ENCODE data around the gene FEN1. TPM values are rescaled to one million over a fixed set of nuclear protein-coding genes. Genes with fewer than 3 reads are reported as not detected.

The FEN1 gene
- total RNA-seq, 4 donors from 2014 or later = 7.1 to 14.2 (median 8.1) TPM

DNA sequence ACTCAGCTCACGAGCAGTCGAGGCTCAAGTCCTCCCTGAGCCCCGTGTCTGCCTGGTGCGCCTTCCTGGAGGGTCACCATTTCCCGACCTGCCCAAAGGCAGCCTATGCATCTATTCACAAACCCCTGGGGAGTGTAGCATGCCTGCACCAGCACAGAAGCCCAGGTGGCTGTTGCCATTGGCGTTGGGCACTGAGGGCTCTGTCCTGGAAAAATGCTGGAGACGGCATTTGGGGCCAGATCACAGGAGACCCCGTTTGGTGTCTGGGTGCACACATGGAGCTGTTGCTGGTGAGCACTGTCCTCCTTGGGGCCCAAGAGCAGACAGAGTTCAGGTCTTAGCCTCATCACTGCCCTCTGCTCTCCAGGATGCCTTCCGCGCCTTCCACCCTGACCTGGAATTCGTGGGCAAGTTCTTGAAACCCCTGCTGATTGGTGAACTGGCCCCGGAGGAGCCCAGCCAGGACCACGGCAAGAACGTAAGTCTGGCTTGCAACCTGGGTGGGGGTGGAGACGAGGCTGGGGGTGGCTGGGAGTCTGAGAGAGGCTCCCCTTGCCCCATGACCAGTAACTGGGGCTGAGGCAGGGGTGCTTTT, 44.8 kb downstream of the FEN1 start:
- Histone ChIP-seq H3K4me3 (no peak overlapping the region), H3K27me3 (no peaks in the 10 kb centered on the region), H3K4me1 (peaks cover 0 to 33% (median 8%) of the 10 kb centered on the region in 3 donors), H3K9me3 (no peaks in the 10 kb centered on the region), H3K27ac (no peak overlapping the region), H3K36me3 (peaks cover 0 to 51% of the 10 kb centered on the region in 2 donors)
- TF ChIP-seq EP300 (IDR thresholded peaks at IDR 0.05) = no peak
- TF ChIP-seq POLR2AphosphoS5 (IDR thresholded peaks at IDR 0.05) = no peak
- TF ChIP-seq POLR2A (IDR thresholded peaks at IDR 0.05) = no peak
- no peak for TF ChIP-seq CTCF (IDR thresholded peaks at IDR 0.05)
- no peak for ATAC-seq
- WGBS, 2 donors (ENCODE audit: low coverage in 1 of 2) = 80 to 92% methylated on average over 1 to 2 of the region's 15 CpGs

DNA sequence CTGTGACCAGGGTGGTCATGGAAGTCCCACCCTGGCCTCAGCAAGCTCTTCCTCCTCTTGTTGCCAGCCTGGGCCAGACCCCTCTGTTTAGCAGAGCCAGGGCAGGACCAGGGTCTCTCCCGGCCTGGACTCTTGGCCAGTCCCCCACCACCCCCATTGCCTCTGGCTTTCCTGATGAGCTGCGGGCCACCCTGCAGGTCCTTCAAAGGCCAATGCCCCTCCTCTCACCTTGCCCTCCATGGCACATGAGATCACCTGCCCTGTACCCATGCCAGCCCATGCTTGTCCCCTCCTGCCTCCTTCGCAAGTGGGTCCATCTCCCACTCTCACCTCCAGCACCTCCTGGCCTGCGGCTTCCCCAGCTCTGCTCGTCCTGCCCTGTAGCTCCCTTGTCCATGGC, 45.8 kb downstream of the FEN1 start:
- H3K27me3 ChIP-seq = no peaks in the 10 kb centered on the region
- 85 to 90% methylated on average over 3 to 4 of the region's 5 CpGs for whole genome bisulfite sequencing, 2 donors (ENCODE audit: low coverage in 1 of 2)
- H3K9me3 ChIP-seq = no peaks in the 10 kb centered on the region
- ATAC-seq = no peak
- no peak overlapping the region for H3K4me3 ChIP-seq
- TF ChIP-seq EP300 (IDR thresholded peaks at IDR 0.05) (no peak), POLR2AphosphoS5 (IDR thresholded peaks at IDR 0.05) (no peak), CTCF (IDR thresholded peaks at IDR 0.05) (no peak), POLR2A (IDR thresholded peaks at IDR 0.05) (no peak)
- H3K27ac ChIP-seq = no peak overlapping the region
- peaks cover 0 to 59% of the 10 kb centered on the region in 2 donors for H3K36me3 ChIP-seq
- H3K4me1 ChIP-seq = peaks cover 0 to 27% (median 8%) of the 10 kb centered on the region in 3 donors

DNA sequence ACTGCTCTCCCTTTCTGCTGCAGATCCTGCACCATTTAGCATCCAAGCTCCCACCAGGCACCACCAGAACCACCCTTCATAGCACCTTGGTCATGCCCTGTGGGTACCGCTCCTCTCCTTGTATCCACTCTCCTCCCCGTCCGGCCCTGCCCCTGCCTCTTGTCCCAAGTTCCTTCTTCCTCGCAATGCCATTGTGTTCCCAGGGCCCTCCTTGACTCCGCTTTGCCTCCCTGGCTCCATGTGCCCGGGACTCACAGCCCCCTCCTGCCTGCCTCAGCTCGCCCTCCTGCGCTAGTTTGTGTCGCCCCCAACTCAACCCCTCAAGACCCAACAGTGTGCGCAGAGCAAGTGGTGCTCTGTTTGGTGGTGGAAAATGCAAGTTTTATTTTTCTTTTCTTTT, 46.2 kb downstream of the FEN1 start:
- TF ChIP-seq CTCF (IDR thresholded peaks at IDR 0.05) (no peak), POLR2A (IDR thresholded peaks at IDR 0.05) (no peak), POLR2AphosphoS5 (IDR thresholded peaks at IDR 0.05) (no peak), EP300 (IDR thresholded peaks at IDR 0.05) (no peak)
- Histone ChIP-seq H3K4me1 (peaks cover 0 to 23% (median 8%) of the 10 kb centered on the region in 3 donors), H3K36me3 (peaks cover 0 to 64% of the 10 kb centered on the region in 2 donors), H3K9me3 (no peaks in the 10 kb centered on the region), H3K27ac (no peak overlapping the region), H3K4me3 (no peak overlapping the region), H3K27me3 (no peaks in the 10 kb centered on the region)
- no peak for ATAC-seq
- WGBS, 2 donors (ENCODE audit: low coverage in 1 of 2) = 83 to 87% methylated on average over 4 to 10 of the region's 10 CpGs

- H3K27me3 ChIP-seq = no peaks in the 10 kb centered on the region
- H3K4me1 ChIP-seq = peaks cover 0 to 15% (median 4%) of the 10 kb centered on the region in 3 donors
- TF ChIP-seq POLR2A (IDR thresholded peaks at IDR 0.05) (no peak), EP300 (IDR thresholded peaks at IDR 0.05) (no peak), CTCF (IDR thresholded peaks at IDR 0.05) (no peak), POLR2AphosphoS5 (IDR thresholded peaks at IDR 0.05) (no peak)
- H3K4me3 ChIP-seq = no peak overlapping the region
- 83 to 100% methylated on average over 2 of the region's 2 CpGs for WGBS, 2 donors (ENCODE audit: low coverage in 1 of 2)
- no peak for ATAC-seq
- peaks cover 0 to 72% of the 10 kb centered on the region in 2 donors for H3K36me3 ChIP-seq
- no peak overlapping the region for H3K27ac ChIP-seq
- H3K9me3 ChIP-seq = no peaks in the 10 kb centered on the region
Observed at GRCh38 chr11:61839742-61840141, 47.0 kb downstream of the FEN1 start.

DNA sequence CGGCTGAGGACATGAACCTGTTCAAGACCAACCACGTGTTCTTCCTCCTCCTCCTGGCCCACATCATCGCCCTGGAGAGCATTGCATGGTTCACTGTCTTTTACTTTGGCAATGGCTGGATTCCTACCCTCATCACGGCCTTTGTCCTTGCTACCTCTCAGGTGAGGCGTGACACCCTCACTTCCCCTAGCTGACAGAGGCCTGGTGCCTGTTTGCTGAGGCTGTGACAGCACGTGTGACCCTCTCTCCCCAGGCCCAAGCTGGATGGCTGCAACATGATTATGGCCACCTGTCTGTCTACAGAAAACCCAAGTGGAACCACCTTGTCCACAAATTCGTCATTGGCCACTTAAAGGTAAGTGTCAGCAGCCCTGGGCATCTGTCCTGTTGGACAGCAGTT, 47.7 kb downstream of the FEN1 start:
- 89 to 95% methylated on average over 4 to 7 of the region's 7 CpGs for WGBS, 2 donors (ENCODE audit: low coverage in 1 of 2)
- TF ChIP-seq CTCF (IDR thresholded peaks at IDR 0.05) (no peak), POLR2A (IDR thresholded peaks at IDR 0.05) (no peak), EP300 (IDR thresholded peaks at IDR 0.05) (no peak), POLR2AphosphoS5 (IDR thresholded peaks at IDR 0.05) (no peak)
- Histone ChIP-seq H3K4me1 (peaks cover 0 to 8% (median 0%) of the 10 kb centered on the region in 3 donors), H3K9me3 (no peaks in the 10 kb centered on the region), H3K36me3 (peaks cover 0 to 78% of the 10 kb centered on the region in 2 donors), H3K4me3 (no peak overlapping the region), H3K27me3 (no peaks in the 10 kb centered on the region), H3K27ac (no peak overlapping the region)
- no peak for ATAC-seq

Measured in gastroesophageal sphincter (tissue), 4 donors.